ENCODE data around the gene IKZF1. TPM values are rescaled to one million over a fixed set of nuclear protein-coding genes. Genes with fewer than 3 reads are reported as not detected.

Gene IKZF1
- total RNA-seq, 1 experiment from 2014 or later, result 3.7 TPM

DNA sequence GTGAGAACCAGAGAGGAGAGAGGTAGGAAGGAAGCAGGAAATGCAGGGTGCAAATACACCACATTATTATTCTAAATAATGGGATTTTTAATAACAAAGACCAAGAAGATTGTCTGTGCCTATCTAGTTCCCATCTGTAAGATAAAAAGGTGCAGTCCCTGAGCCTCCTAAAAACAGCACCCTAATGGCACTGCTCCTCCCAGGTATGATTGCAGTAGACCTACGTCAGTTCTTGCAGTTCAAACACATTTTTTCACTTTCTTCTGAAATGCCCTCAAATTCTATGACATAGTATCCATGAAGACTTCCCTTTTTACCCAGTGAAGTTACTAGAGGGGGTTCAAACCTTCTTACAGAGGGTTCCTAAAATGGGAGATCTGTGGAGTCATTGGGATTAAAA lies 75.0 kb downstream of the IKZF1 start:
- CTCF ChIA-PET, result no interaction called here
- POLR2A ChIA-PET (ENCODE audit: low non-redundant PET), result no interaction called here
- no peak for TF ChIP-seq EZH2 (IDR thresholded peaks at IDR 0.05; ENCODE audit: borderline replicate concordance, low read depth, low read length, poor library complexity, severe bottlenecking)
- TF ChIP-seq, protein P1, sequence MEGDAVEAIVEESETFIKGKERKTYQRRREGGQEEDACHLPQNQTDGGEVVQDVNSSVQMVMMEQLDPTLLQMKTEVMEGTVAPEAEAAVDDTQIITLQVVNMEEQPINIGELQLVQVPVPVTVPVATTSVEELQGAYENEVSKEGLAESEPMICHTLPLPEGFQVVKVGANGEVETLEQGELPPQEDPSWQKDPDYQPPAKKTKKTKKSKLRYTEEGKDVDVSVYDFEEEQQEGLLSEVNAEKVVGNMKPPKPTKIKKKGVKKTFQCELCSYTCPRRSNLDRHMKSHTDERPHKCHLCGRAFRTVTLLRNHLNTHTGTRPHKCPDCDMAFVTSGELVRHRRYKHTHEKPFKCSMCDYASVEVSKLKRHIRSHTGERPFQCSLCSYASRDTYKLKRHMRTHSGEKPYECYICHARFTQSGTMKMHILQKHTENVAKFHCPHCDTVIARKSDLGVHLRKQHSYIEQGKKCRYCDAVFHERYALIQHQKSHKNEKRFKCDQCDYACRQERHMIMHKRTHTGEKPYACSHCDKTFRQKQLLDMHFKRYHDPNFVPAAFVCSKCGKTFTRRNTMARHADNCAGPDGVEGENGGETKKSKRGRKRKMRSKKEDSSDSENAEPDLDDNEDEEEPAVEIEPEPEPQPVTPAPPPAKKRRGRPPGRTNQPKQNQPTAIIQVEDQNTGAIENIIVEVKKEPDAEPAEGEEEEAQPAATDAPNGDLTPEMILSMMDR (conservative IDR thresholded peaks at IDR 0.05; ENCODE audit: low read depth, low read length), result no peak
- intact Hi-C loops (cut with micrococcal nuclease; ENCODE audit: unreplicated experiment), result no loop called here
- Histone ChIP-seq H3K36me3 (ENCODE audit: insufficient read depth, low read length, poor library complexity, severe bottlenecking) (no peaks in the 10 kb centered on the region), H3K27me3 (replicated peaks; ENCODE audit: insufficient read depth, low read depth, low read length, poor library complexity) (peaks cover 16% of the 10 kb centered on the region), H3K9me3 (ENCODE audit: low read depth, low read length, poor library complexity, severe bottlenecking) (no peaks in the 10 kb centered on the region), H3K4me1 (ENCODE audit: insufficient read depth, low read length, poor library complexity, severe bottlenecking) (no peaks in the 10 kb centered on the region), H3K27ac (ENCODE audit: low read depth, low read length, poor library complexity, severe bottlenecking) (no peak overlapping the region), H3K4me3 (ENCODE audit: low read depth, low read length, poor library complexity, severe bottlenecking) (no peak overlapping the region)
- no TSS peak for BruUV-seq (replicated peaks)
- no peak for DNase-seq (ENCODE audit: low spot score)

GRCh38 chr7:50382455-50382854 lies 77.9 kb downstream of the IKZF1 start:
- H3K27ac ChIP-seq (ENCODE audit: low read depth, low read length, poor library complexity, severe bottlenecking), result no peak overlapping the region
- no peaks in the 10 kb centered on the region for H3K36me3 ChIP-seq (ENCODE audit: insufficient read depth, low read length, poor library complexity, severe bottlenecking)
- DNase-seq (ENCODE audit: low spot score), result no peak
- TF ChIP-seq, protein P1 (conservative IDR thresholded peaks at IDR 0.05; ENCODE audit: low read depth, low read length), result no peak
- TF ChIP-seq EZH2 (IDR thresholded peaks at IDR 0.05; ENCODE audit: borderline replicate concordance, low read depth, low read length, poor library complexity, severe bottlenecking), result no peak
- H3K9me3 ChIP-seq (ENCODE audit: low read depth, low read length, poor library complexity, severe bottlenecking), result no peaks in the 10 kb centered on the region
- POLR2A ChIA-PET (ENCODE audit: low non-redundant PET), result no interaction called here
- BruUV-seq (replicated peaks), result no TSS peak
- H3K4me1 ChIP-seq (ENCODE audit: insufficient read depth, low read length, poor library complexity, severe bottlenecking), result no peaks in the 10 kb centered on the region
- intact Hi-C loops (cut with micrococcal nuclease; ENCODE audit: unreplicated experiment), result no loop called here
- no peak overlapping the region for H3K4me3 ChIP-seq (ENCODE audit: low read depth, low read length, poor library complexity, severe bottlenecking)
- CTCF ChIA-PET, result no interaction called here
- H3K27me3 ChIP-seq (replicated peaks; ENCODE audit: insufficient read depth, low read depth, low read length, poor library complexity), result peaks cover 16% of the 10 kb centered on the region

GRCh38 chr7:50387351-50387750 lies 82.8 kb downstream of the IKZF1 start:
- no peak for DNase-seq (ENCODE audit: low spot score)
- no peak for TF ChIP-seq EZH2 (IDR thresholded peaks at IDR 0.05; ENCODE audit: borderline replicate concordance, low read depth, low read length, poor library complexity, severe bottlenecking)
- TF ChIP-seq, protein P1 (conservative IDR thresholded peaks at IDR 0.05; ENCODE audit: low read depth, low read length), result no peak
- POLR2A ChIA-PET (ENCODE audit: low non-redundant PET), result no interaction called here
- H3K4me1 ChIP-seq (ENCODE audit: insufficient read depth, low read length, poor library complexity, severe bottlenecking), result no peaks in the 10 kb centered on the region
- no peaks in the 10 kb centered on the region for H3K9me3 ChIP-seq (ENCODE audit: low read depth, low read length, poor library complexity, severe bottlenecking)
- no peak overlapping the region for H3K27ac ChIP-seq (ENCODE audit: low read depth, low read length, poor library complexity, severe bottlenecking)
- intact Hi-C loops (cut with micrococcal nuclease; ENCODE audit: unreplicated experiment), result no loop called here
- peaks cover 10% of the 10 kb centered on the region for H3K27me3 ChIP-seq (replicated peaks; ENCODE audit: insufficient read depth, low read depth, low read length, poor library complexity)
- no peak overlapping the region for H3K4me3 ChIP-seq (ENCODE audit: low read depth, low read length, poor library complexity, severe bottlenecking)
- CTCF ChIA-PET, result no interaction called here
- no TSS peak for BruUV-seq (replicated peaks)
- no peaks in the 10 kb centered on the region for H3K36me3 ChIP-seq (ENCODE audit: insufficient read depth, low read length, poor library complexity, severe bottlenecking)

All from A673 (cell line).